Gastrocnemius medialis (tissue), 4 donors: ENCODE data around the gene MYLIP. TPM values are rescaled to one million over a fixed set of nuclear protein-coding genes. Genes with fewer than 3 reads are reported as not detected.

ENCODE experiments used
- ATAC-seq, 2 donors: fragments of 150-250 bp; one replicate each; pipeline ENCODE4 v1.9.1; 2016
- DNase-seq, 2 donors: peaks; one replicate each; pipeline ENCODE4 v3.0.0-alpha.2; 2019
- H3K27ac ChIP-seq, 4 donors: fragments of 200-600 bp; sonication (generic); 1 replicate in 1 of 4; 2 replicates in 3 of 4; pipeline ENCODE4 v1.5.1; 2016 to 2018; ENCODE audit warnings: mild to moderate bottlenecking in 2 of 4, moderate library complexity in 1 of 4
- H3K27me3 ChIP-seq, 3 donors: fragments of 200-600 bp; sonication (generic) in 2 of 3; 1 replicate in 1 of 3; 2 replicates in 2 of 3; pipeline versions ENCODE4 v1.5.1 to v1.6.0; 2016 to 2019; ENCODE audit warnings: mild to moderate bottlenecking in 1 of 3, moderate library complexity in 1 of 3
- H3K36me3 ChIP-seq, 2 donors: fragments of 200-600 bp; sonication (generic) in 1 of 2; one replicate each; pipeline ENCODE4 v1.5.1; 2017 to 2018
- H3K4me1 ChIP-seq, 2 donors: fragments of 200-600 bp; sonication (generic) in 1 of 2; one replicate each; pipeline ENCODE4 v1.5.1; 2016 to 2017; ENCODE audit warnings: mild to moderate bottlenecking in 2 of 2
- H3K4me3 ChIP-seq, 4 donors: fragments of 200-600 bp; sonication (generic) in 3 of 4; 1 replicate in 1 of 4; 2 replicates in 3 of 4; pipeline ENCODE4 v1.5.1; 2016 to 2019; ENCODE audit warnings: mild to moderate bottlenecking in 2 of 4
- H3K9me3 ChIP-seq, 3 donors: fragments of 200-600 bp; sonication (generic) in 2 of 3; 1 replicate in 1 of 3; 2 replicates in 2 of 3; pipeline ENCODE4 v1.5.1; 2016 to 2019
- POLR2A ChIP-seq, 2 donors: fragments of 450-650 bp; IDR thresholded peaks; one replicate each; pipeline ENCODE4 v1.6.1; 2017; ENCODE audit warnings: antibody characterized with exemption in 2 of 2, mild to moderate bottlenecking in 2 of 2, moderate library complexity in 2 of 2
- in situ Hi-C, 4 donors: fragments of 200-750 bp; cut with MboI; loops; one replicate each; pipeline versions ENCODE4 v1.15.0 to v1.8.0; 2017; ENCODE audit warnings: low sequenced_read_pairs in 4 of 4
- intact Hi-C: fragments of 100-400 bp; cut with DNase I; formaldehyde crosslinking; loops from one replicate; pipeline ENCODE4 v1.15.1; 2023; ENCODE audit warnings: low total_unique reads
- total RNA-seq, 4 donors: library from RNA; depleted of rRNA; stranded (reverse); fragments of >200 nt; gene quantifications; one replicate each; pipeline versions ENCODE4 v1.1.0 to v1.2.3, GENCODE V29; 2016
- TF ChIP-seq, protein P1 (sequence below), 5 experiments: fragments of 450-650 bp in 3 of 5; fragments of 200-600 bp in 2 of 5; sonication (generic) in 2 of 5; IDR thresholded peaks in 4 of 5; conservative IDR thresholded peaks in 1 of 5; 1 replicate in 4 of 5; 2 replicates in 1 of 5; pipeline ENCODE4 v1.5.1; 2016 to 2019; ENCODE audit warnings: antibody characterized with exemption in 5 of 5, mild to moderate bottlenecking in 3 of 5, moderate library complexity in 3 of 5

Gene MYLIP
- total RNA-seq, 4 donors from 2014 or later: 8.9 to 28.6 (median 18.3) TPM

DNA sequence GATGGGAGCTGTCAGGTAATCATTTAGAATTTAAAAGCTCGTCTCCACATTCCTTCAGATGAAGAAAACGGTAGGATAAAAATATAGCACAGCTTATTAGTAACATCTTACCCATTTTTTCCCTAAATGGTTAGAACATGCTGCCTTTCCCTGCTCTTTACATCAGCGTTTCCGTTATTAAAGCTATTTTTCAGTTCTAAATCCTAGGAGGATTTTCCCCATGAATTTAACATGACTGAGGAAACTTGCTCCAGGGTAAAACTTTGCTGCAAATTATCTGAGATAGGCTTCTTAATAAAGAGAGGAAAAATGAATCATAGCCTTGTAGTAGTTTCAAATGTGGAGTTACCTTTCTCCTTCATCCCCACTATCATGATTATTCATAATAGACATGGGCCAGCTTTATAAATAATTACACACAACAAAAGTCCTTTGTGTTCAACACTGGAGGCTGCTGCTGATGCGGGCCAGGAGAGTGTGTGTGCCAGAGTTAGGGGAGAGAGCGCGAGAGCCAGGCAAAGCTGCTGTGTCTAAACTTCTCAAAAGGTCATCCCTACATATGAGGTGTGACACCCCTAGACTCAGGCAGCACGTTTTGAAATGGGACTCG is 24.4 kb downstream of the MYLIP start:
- in situ Hi-C loops: no loop called here
- H3K4me3 ChIP-seq: no peak overlapping the region
- no peak for DNase-seq
- ATAC-seq: no peak
- TF ChIP-seq, protein P1, sequence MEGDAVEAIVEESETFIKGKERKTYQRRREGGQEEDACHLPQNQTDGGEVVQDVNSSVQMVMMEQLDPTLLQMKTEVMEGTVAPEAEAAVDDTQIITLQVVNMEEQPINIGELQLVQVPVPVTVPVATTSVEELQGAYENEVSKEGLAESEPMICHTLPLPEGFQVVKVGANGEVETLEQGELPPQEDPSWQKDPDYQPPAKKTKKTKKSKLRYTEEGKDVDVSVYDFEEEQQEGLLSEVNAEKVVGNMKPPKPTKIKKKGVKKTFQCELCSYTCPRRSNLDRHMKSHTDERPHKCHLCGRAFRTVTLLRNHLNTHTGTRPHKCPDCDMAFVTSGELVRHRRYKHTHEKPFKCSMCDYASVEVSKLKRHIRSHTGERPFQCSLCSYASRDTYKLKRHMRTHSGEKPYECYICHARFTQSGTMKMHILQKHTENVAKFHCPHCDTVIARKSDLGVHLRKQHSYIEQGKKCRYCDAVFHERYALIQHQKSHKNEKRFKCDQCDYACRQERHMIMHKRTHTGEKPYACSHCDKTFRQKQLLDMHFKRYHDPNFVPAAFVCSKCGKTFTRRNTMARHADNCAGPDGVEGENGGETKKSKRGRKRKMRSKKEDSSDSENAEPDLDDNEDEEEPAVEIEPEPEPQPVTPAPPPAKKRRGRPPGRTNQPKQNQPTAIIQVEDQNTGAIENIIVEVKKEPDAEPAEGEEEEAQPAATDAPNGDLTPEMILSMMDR (IDR thresholded peaks at IDR 0.05 in 4 of 5, conservative IDR thresholded peaks at IDR 0.05 in 1 of 5): no peak
- no peak for TF ChIP-seq POLR2A (IDR thresholded peaks at IDR 0.05)
- H3K9me3 ChIP-seq: no peaks in the 10 kb centered on the region
- peaks cover 16 to 17% of the 10 kb centered on the region in 2 donors for H3K4me1 ChIP-seq
- H3K27me3 ChIP-seq: no peaks in the 10 kb centered on the region
- H3K36me3 ChIP-seq: peaks cover 0 to 5% of the 10 kb centered on the region in 2 donors
- intact Hi-C loops: no loop called here
- peak overlapping the region; percentile 69 to 78 (median 73) for H3K27ac ChIP-seq

- Histone ChIP-seq H3K9me3 (no peaks in the 10 kb centered on the region), H3K27ac (peak overlapping the region; percentile 69 to 78 (median 73)), H3K4me3 (no peak overlapping the region), H3K36me3 (no peaks in the 10 kb centered on the region), H3K27me3 (no peaks in the 10 kb centered on the region), H3K4me1 (peaks cover 16 to 17% of the 10 kb centered on the region in 2 donors)
- peak; percentile 60 to 78 for DNase-seq
- in situ Hi-C loops (no loop called here), intact Hi-C loops (no loop called here)
- peak; percentile 97 for ATAC-seq
- no peak for TF ChIP-seq POLR2A (IDR thresholded peaks at IDR 0.05)
- TF ChIP-seq, protein P1 (IDR thresholded peaks at IDR 0.05 in 4 of 5, conservative IDR thresholded peaks at IDR 0.05 in 1 of 5): no peak
Measured at GRCh38 chr6:16154904-16155303, 26.0 kb downstream of the MYLIP start.

DNA sequence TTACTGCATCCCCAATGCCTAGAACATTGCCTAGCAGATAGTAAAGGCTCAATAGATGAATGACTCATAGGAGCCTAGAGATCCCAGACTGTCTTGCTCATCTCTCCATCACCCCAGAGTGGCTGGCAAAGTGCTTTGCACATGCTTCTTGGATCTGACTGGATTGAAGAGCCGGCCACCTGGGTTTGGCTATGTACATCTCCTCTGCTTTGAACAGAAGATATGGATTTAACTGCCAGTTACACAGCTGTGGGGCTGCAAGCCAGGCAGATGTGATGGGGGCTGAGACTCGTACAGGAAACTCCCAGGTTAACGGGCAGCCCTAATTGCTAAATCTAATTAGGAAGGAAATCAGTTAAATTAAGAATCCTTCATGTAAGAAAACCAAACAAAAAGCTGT is 28.6 kb downstream of the MYLIP start:
- intact Hi-C loops: no loop called here
- Histone ChIP-seq H3K27me3 (no peaks in the 10 kb centered on the region), H3K4me3 (no peak overlapping the region), H3K27ac (peak overlapping the region in 1 of 4 donors; percentile 29), H3K4me1 (peaks cover 16 to 17% of the 10 kb centered on the region in 2 donors), H3K36me3 (no peaks in the 10 kb centered on the region), H3K9me3 (no peaks in the 10 kb centered on the region)
- DNase-seq (no peak), ATAC-seq (no peak)
- no peak for TF ChIP-seq POLR2A (IDR thresholded peaks at IDR 0.05)
- TF ChIP-seq, protein P1 (IDR thresholded peaks at IDR 0.05 in 4 of 5, conservative IDR thresholded peaks at IDR 0.05 in 1 of 5): no peak
- in situ Hi-C loops: no loop called here

DNA sequence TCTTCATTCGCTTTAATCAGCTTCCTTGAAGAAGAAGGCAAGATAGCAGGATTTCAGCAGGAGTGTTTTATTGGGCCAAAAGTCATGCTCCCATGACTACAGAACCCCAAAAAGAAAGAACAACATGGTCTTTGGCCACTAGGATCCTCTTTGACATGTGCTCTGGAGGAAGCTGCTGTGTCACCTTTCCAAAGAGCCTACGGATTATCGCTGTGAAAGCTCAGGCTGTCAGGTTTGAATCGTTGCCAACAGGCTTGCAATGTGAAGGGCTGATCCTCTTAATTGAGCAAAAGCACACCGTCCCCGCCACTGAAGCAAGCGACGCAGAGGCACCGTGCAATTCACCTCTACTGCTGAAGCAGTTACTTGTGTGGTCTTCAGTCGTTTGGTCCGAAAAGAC is 29.0 kb downstream of the MYLIP start:
- Histone ChIP-seq H3K9me3 (no peaks in the 10 kb centered on the region), H3K27ac (no peak overlapping the region), H3K4me3 (no peak overlapping the region), H3K36me3 (no peaks in the 10 kb centered on the region), H3K27me3 (no peaks in the 10 kb centered on the region), H3K4me1 (peaks cover 16 to 17% of the 10 kb centered on the region in 2 donors)
- in situ Hi-C loops (no loop called here), intact Hi-C loops (no loop called here)
- TF ChIP-seq, protein P1 (IDR thresholded peaks at IDR 0.05 in 4 of 5, conservative IDR thresholded peaks at IDR 0.05 in 1 of 5): no peak
- no peak for TF ChIP-seq POLR2A (IDR thresholded peaks at IDR 0.05)
- ATAC-seq: peak; percentile 53 to 79
- DNase-seq: peak; percentile 41 to 81
